Mammary epithelial cell (primary cell): ENCODE results near the gene MED23.

ENCODE experiments used
- CTCF ChIP-seq, 2 donors: IDR thresholded peaks in 1 of 2; conservative IDR thresholded peaks in 1 of 2; 2 replicates each; pipeline ENCODE4 v1.5.1; 2011 to 2012; ENCODE audit warnings: inconsistent platforms in 2 of 2, low read length in 2 of 2, mild to moderate bottlenecking in 2 of 2, control low read depth in 1 of 2, low read depth in 1 of 2; ENCODE audit not compliant: insufficient read depth in 1 of 2; ENCODE audit errors: extremely low read depth in 1 of 2
- EZH2 ChIP-seq: IDR thresholded peaks from 2 replicates; pipeline ENCODE4 v1.6.1; 2012; ENCODE audit warnings: low read length, inconsistent platforms, borderline replicate concordance

- TF ChIP-seq CTCF (conservative IDR thresholded peaks at IDR 0.05 in 1 of 2, IDR thresholded peaks at IDR 0.05 in 1 of 2; ENCODE audit: extremely low read depth in 1 of 2, insufficient read depth in 1 of 2, low read depth in 1 of 2, low read length in 2 of 2) (no peak), EZH2 (no peak)
These were observed 12.8 kb downstream of the MED23 start for GRCh38 chr6:131615275-131615674.
